Panc1 (cell line): ENCODE measurements around the gene DNAH6. TPM values are rescaled to one million over a fixed set of nuclear protein-coding genes. Genes with fewer than 3 reads are reported as not detected.

Source experiments
- ATAC-seq: fragments of 200-7000 bp; cut with Tn5 transposase; 2 replicates; pipeline ENCODE4 v1.9.1; 2020; ENCODE audit warnings: mild to moderate bottlenecking, moderate library complexity
- Bru-seq: library from RNA; stranded (reverse); fragments of 400-500 nt; gene quantifications from one replicate; lab custom pipeline; 2021; lab: Mats Ljungman, UMichigan
- BruChase-seq, 2 experiments: library from RNA; stranded (reverse); fragments of 400-500 nt; gene quantifications; one replicate each; lab custom pipeline; 2021; lab: Mats Ljungman, UMichigan
- BruUV-seq: library from RNA; stranded (reverse); fragments of 400-500 nt; replicated peaks from 2 replicates; lab custom pipeline; 2021; lab: Mats Ljungman, UMichigan
- CTCF ChIA-PET: fragments of 300-600 bp; sonication (Branson Sonifier 250); formaldehyde crosslinking; loops from one replicate; lab custom pipeline; 2022; ENCODE audit warnings: antibody characterized with exemption; lab: Charles Lee
- POLR2A ChIA-PET: fragments of 300-600 bp; sonication (Branson Sonifier 250); formaldehyde crosslinking; loops from one replicate; lab custom pipeline; 2022; ENCODE audit warnings: antibody characterized with exemption; lab: Charles Lee
- DNase-seq: peaks from one replicate; pipeline ENCODE4 v3.0.0-alpha.2; 2010; ENCODE audit warnings: low read depth, low spot score
- H3K27ac ChIP-seq: 2 replicates; pipeline ENCODE4 v1.5.1; 2011; ENCODE audit warnings: mild to moderate bottlenecking, low read length, inconsistent platforms
- H3K27me3 ChIP-seq: fragments of 200-500 bp; sonication (Bioruptor generic); 2 replicates; pipeline ENCODE4 v1.6.0; 2014; ENCODE audit warnings: low read length, inconsistent platforms; ENCODE audit not compliant: control insufficient read depth, insufficient read depth
- H3K36me3 ChIP-seq: fragments of 200-500 bp; sonication (Bioruptor generic); 2 replicates; pipeline ENCODE4 v1.5.1; 2014; ENCODE audit warnings: inconsistent platforms, mild to moderate bottlenecking, low read length, moderate library complexity; ENCODE audit not compliant: control insufficient read depth, insufficient read depth
- H3K4me1 ChIP-seq: 2 replicates; pipeline ENCODE4 v1.5.1; 2011; ENCODE audit warnings: inconsistent platforms, mild to moderate bottlenecking, low read length, moderate library complexity; ENCODE audit not compliant: control insufficient read depth, insufficient read depth
- H3K4me3 ChIP-seq, 2 experiments: 2 replicates each; pipeline ENCODE4 v1.5.1; 2011 to 2012; ENCODE audit warnings: low read depth in 2 of 2, low read length in 2 of 2, mild to moderate bottlenecking in 2 of 2, inconsistent platforms in 1 of 2, moderate library complexity in 1 of 2
- H3K9me3 ChIP-seq: fragments of 200-500 bp; sonication (Bioruptor generic); 2 replicates; pipeline ENCODE4 v1.5.1; 2014; ENCODE audit warnings: low read depth, mild to moderate bottlenecking, inconsistent platforms, low read length, moderate library complexity; ENCODE audit not compliant: control insufficient read depth, insufficient read depth
- POLR2AphosphoS5 ChIP-seq: IDR thresholded peaks from 2 replicates; pipeline ENCODE4 v1.6.1; 2012; ENCODE audit warnings: mild to moderate bottlenecking, low read depth, low read length, moderate library complexity
- REST ChIP-seq, 2 experiments: IDR thresholded peaks; 2 replicates each; pipeline ENCODE4 v1.6.1; 2011 to 2012; ENCODE audit warnings: low read depth in 2 of 2, control low read depth in 1 of 2, low read length in 1 of 2, mild to moderate bottlenecking in 1 of 2, moderate library complexity in 1 of 2; ENCODE audit not compliant: insufficient read depth in 1 of 2
- SIN3A ChIP-seq: IDR thresholded peaks from 2 replicates; pipeline ENCODE4 v1.6.1; 2012; ENCODE audit warnings: low read depth, mild to moderate bottlenecking, low read length, moderate library complexity, borderline replicate concordance; ENCODE audit not compliant: insufficient read depth
- TCF7L2 ChIP-seq: IDR thresholded peaks from 2 replicates; pipeline ENCODE4 v1.6.1; 2011; ENCODE audit warnings: mild to moderate bottlenecking, low read depth, low read length, inconsistent platforms
- in situ Hi-C: cut with HindIII; loops from 2 replicates; pipeline ENCODE4 v1.10.0; 2016; ENCODE audit warnings: low sequenced_read_pairs, low pct_unique_long_range_greater_than_20kb
- intact Hi-C: fragments of 100-400 bp; cut with micrococcal nuclease; formaldehyde crosslinking; loops from one replicate; pipeline ENCODE4 v1.10.0; 2022; ENCODE audit not compliant: unreplicated experiment
- long read RNA-seq: library from polyadenylated mRNA; unstranded; transcript quantifications from one replicate; pipeline ENCODE4 v2.0.0, GENCODE V29; 2021; ENCODE audit not compliant: unreplicated experiment
- polyA plus RNA-seq: library from polyadenylated mRNA; unstranded; fragments of >200 nt; gene quantifications from one replicate; pipeline ENCODE4 v1.2.1, GENCODE V29; 2012; ENCODE audit warnings: missing spikeins; ENCODE audit not compliant: insufficient read length
- total RNA-seq: library from RNA; stranded (reverse); gene quantifications from one replicate; pipeline ENCODE4 v1.2.1, GENCODE V29; 2021; ENCODE audit not compliant: unreplicated experiment
- TF ChIP-seq, protein P1 (sequence below): fragments of 450-650 bp; IDR thresholded peaks from 2 replicates; pipeline ENCODE4 v1.5.1; 2017; ENCODE audit warnings: mild to moderate bottlenecking

Gene DNAH6, protein sequence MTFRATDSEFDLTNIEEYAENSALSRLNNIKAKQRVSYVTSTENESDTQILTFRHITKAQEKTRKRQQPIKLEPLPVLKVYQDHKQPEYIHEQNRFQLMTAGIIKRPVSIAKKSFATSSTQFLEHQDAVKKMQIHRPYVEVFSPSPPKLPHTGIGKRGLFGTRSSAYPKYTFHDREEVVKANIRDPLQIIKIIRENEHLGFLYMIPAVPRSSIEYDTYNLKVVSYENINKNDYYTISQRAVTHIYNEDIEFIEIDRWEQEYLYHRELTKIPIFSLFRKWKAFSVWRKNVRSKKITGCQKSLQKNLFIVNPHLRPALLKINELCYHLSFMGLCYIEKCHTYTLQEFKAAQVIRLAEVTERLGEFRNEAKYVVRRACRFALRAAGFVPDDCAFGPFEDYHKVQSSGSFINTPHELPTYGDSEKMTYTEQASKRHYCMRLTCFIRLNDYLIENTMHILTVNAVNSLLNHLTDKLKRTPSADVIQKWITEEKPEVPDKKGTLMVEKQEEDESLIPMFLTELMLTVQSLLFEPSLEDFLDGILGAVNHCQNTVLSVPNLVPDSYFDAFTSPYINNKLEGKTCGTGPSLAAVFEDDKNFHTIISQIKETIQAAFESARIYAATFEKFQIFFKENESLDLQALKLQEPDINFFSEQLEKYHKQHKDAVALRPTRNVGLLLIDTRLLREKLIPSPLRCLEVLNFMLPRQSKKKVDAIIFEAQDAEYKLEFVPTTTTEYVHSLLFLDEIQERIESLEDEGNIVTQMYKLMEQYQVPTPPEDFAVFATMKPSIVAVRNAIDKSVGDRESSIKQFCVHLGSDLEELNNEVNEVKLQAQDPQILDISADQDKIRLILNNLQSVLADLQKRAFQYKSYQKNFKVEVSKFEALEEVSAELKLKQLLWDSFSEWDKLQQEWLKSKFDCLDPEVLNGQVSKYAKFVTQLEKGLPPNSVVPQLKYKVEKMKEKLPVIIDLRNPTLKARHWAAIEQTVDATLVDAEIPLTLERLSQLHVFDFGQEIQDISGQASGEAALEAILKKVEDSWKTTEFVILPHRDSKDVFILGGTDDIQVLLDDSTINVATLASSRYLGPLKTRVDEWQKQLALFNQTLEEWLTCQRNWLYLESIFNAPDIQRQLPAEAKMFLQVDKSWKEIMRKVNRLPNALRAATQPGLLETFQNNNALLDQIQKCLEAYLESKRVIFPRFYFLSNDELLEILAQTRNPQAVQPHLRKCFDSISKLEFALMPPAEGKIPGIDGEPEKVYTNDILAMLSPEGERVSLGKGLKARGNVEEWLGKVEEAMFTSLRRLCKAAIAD (N-terminal part only)
- total RNA-seq (0.26 TPM), Bru-seq, nascent RNA (percentile 13 among the genes with signal in this experiment), BruChase-seq, experiment 1, labeled RNA remaining after a 2-hour chase (percentile 10 among the genes with signal in this experiment), BruChase-seq, experiment 2, labeled RNA remaining after a 6-hour chase (percentile 4 among the genes with signal in this experiment)
- polyA plus RNA-seq, result not detected
- long read RNA-seq, result 0 reads

DNA sequence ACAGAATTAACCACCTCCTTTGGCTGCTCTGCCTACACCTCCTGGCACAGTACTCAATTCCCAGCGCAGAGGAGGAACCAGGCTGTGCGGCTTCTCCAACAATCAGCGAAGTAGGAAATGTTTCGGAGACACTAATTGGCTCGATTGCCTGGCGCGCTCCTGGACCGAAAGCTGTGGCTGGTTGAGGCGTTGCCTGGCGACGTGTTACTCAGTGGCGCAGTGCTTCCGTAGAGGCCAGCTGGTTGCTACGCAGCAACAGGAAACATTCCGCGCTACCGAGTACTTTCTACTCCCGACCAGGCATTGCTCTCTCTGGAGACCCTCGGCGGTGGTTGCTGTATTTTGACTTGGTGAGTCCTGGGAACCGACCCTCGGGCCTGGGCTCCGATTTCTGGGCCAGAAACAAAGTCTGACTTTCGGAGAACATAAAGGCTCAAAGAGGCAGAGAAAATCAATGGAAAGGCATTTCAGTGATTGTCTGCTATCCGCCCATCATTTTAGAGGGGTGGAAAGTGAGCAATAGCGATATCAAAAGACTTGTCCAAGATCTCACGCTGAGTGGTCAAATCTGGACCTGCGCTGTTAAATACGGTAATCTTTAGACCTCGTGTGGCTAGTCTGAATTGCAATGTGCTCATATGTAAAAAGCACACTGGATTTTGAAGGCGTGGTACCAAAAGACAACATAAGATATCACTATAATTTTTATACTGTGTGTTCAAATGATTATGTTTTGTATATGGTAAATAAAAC, at the start of gene DNAH6:
Gene DNAH6, plus strand, starts transcription at position 265 of the 753 bp plus-strand sequence. CDS start 1,329 bp downstream, outside the sequence.
- CTCF ChIA-PET, result interaction anchor here (0.6 kb wide), 1 partner anchor 36 kb away, joined by 5 read pairs; no protein-coding TSS in a partner anchor
- in situ Hi-C loops, result no loop called here
- POLR2A ChIA-PET, result no interaction called here
- ATAC-seq, result peak; percentile 100
- no peak within 1 kb of the TSS for H3K27ac ChIP-seq
- H3K36me3 ChIP-seq, result no peaks in the 10 kb centered on the region
- H3K9me3 ChIP-seq, result no peaks in the 10 kb centered on the region
- BruUV-seq, result no TSS peak
- intact Hi-C loops, result no loop called here
- peaks cover 8% of the 10 kb centered on the region; the same call in 1 of the 2 replicates for H3K4me1 ChIP-seq
- TF ChIP-seq TCF7L2, result no peak
- no peak for TF ChIP-seq SIN3A
- TF ChIP-seq REST (IDR thresholded peaks at IDR 0.05; ENCODE audit: insufficient read depth in 1 of 2, low read depth in 2 of 2, low read length in 1 of 2), result no peak
- no peak for TF ChIP-seq POLR2AphosphoS5
- TF ChIP-seq, protein P1, sequence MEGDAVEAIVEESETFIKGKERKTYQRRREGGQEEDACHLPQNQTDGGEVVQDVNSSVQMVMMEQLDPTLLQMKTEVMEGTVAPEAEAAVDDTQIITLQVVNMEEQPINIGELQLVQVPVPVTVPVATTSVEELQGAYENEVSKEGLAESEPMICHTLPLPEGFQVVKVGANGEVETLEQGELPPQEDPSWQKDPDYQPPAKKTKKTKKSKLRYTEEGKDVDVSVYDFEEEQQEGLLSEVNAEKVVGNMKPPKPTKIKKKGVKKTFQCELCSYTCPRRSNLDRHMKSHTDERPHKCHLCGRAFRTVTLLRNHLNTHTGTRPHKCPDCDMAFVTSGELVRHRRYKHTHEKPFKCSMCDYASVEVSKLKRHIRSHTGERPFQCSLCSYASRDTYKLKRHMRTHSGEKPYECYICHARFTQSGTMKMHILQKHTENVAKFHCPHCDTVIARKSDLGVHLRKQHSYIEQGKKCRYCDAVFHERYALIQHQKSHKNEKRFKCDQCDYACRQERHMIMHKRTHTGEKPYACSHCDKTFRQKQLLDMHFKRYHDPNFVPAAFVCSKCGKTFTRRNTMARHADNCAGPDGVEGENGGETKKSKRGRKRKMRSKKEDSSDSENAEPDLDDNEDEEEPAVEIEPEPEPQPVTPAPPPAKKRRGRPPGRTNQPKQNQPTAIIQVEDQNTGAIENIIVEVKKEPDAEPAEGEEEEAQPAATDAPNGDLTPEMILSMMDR, result no peak
- peak within 1 kb of the TSS; percentile 59 to 81 for H3K4me3 ChIP-seq
- peaks cover 17% of the 10 kb centered on the region for H3K27me3 ChIP-seq
- DNase-seq, result peak; percentile 52
